Stimulated activated memory B cell treated with anti-CD40 and anti-IgM and Interleukin-4, amounts not matched to agents 10 μg/mL and 1 μg/mL and 100 μg/mL, for 72 hours (primary cell): Measurements from ENCODE around the gene METTL25B.

Experiments
- ATAC-seq: fragments of 150-1000 bp; cut with Tn5 transposase; 2 replicates; pipeline ENCODE4 v1.10.0; 2021
- H3K27ac Mint-ChIP-seq: one replicate; pipeline ENCODE4 v1.8.0; 2022; ENCODE audit warnings: mild to moderate bottlenecking, mixed read lengths
- H3K27me3 Mint-ChIP-seq: one replicate; pipeline ENCODE4 v1.8.0; 2022; ENCODE audit warnings: mixed read lengths
- H3K36me3 Mint-ChIP-seq: one replicate; pipeline ENCODE4 v1.8.0; 2022; ENCODE audit warnings: mixed read lengths
- H3K4me1 Mint-ChIP-seq: one replicate; pipeline ENCODE4 v1.8.0; 2022; ENCODE audit warnings: mixed read lengths
- H3K4me3 Mint-ChIP-seq: one replicate; pipeline ENCODE4 v1.8.0; 2022; ENCODE audit warnings: mild to moderate bottlenecking, moderate library complexity, mixed read lengths
- H3K9me3 Mint-ChIP-seq: one replicate; pipeline ENCODE4 v1.8.0; 2022; ENCODE audit warnings: mixed read lengths

METTL25B gene

DNA sequence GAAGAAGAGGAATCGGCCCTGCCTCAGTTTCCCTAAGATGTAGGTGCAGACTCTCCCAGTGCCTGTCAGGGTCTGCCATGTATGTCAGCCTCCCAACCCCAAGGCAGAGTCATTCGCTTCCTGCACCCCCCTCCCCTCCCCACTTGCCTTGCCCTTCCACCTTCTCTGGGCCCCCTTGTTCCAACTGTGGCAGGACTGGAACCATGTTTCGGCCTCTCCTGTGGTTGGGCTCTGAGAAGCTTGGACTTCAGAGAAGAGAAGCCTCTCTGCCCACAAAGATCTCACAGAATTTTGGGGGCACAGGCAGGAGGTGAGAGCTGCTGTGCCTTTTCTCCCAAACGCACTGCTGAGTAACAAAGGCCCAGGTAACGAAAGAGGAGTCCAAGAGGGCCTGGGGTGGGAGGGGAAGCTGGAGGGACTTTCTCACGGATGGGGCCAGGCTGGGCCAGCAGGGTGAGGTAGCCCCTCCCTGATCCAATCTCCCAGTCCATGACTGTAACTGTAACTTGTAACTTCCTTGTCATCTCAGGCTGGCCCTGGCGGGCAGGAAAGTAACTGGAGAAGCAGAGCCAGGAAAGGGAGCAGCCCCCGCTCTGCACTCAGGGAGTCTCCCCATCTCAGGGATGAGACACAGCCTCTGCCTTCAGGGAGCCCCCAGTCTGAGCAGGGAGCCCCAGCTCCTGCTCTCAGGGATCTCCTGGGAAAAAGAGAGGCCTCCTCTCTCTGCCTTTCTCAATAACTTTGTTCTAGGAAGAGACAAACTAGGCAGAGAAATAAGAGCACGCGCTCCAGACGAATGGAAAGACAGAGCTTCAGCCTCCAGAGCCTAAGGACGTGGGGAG is 34.2 kb upstream of the METTL25B start:
- ATAC-seq = no peak
- Mint-ChIP-seq H3K27me3 (peaks cover 87% of the 10 kb centered on the region), H3K27ac (no peak overlapping the region), H3K36me3 (peaks cover 6% of the 10 kb centered on the region), H3K4me1 (peaks cover 28% of the 10 kb centered on the region), H3K4me3 (no peak overlapping the region), H3K9me3 (no peaks in the 10 kb centered on the region)

DNA sequence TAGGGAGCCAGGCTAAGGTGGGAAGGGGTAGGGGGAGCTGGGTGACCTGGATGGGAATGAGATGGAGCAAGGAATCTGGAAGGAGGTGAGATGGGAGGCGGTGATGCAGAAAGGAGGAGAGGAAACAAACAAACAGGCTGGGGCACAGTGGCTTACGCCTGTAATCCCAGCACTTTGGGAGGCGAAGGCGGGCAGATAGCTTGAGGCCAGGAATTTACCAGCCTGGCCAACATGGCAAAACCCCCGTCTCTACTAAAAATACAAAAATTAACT is 33.6 kb upstream of the METTL25B start:
- Mint-ChIP-seq H3K9me3 (no peaks in the 10 kb centered on the region), H3K4me3 (no peak overlapping the region), H3K4me1 (peaks cover 25% of the 10 kb centered on the region), H3K36me3 (peaks cover 8% of the 10 kb centered on the region), H3K27me3 (peaks cover 88% of the 10 kb centered on the region), H3K27ac (no peak overlapping the region)
- ATAC-seq = no peak

DNA sequence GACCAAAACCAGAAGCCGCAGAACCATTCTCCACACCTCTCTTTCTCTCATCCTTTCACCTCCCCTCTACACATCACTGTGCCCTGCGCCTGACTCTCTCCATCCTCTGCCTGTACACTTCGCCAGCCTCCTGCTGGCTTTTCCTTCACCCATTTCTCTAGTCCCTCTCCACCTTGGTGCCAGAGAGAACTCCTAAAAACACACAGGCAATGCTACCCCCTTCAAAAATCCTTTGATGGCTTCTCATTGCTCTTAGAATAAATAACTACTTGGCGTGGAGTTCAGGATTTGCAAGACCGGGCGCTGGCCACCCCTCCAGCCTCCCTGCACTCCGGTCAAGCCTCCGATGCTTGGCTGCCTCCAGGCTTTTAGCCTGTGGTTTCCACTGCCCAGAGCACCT is 31.5 kb upstream of the METTL25B start:
- peaks cover 82% of the 10 kb centered on the region for H3K27me3 Mint-ChIP-seq
- H3K27ac Mint-ChIP-seq = no peak overlapping the region
- peaks cover 11% of the 10 kb centered on the region for H3K36me3 Mint-ChIP-seq
- H3K4me1 Mint-ChIP-seq = peaks cover 19% of the 10 kb centered on the region
- H3K9me3 Mint-ChIP-seq = no peaks in the 10 kb centered on the region
- no peak overlapping the region for H3K4me3 Mint-ChIP-seq
- no peak for ATAC-seq

DNA sequence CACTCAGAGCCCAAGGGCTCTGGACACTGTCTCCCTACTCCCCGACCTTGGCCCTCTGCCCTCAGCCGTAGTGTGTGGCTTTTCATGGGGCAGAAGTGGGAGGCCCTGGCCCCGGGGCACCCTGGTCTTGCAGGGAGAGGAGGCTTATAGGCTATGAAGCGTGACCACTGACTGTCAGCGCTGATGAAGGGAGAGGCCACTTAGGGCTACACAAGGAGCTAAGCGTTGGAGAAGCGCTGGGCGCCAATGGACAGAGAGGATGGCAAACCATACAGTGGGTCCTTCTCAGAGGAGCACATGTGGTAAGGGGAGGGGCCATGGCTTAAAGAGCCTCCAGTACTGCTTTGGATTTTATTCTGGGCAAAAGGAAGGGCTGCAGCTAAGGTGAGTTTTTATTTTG is 30.8 kb upstream of the METTL25B start:
- H3K36me3 Mint-ChIP-seq = peaks cover 11% of the 10 kb centered on the region
- H3K27me3 Mint-ChIP-seq = peaks cover 80% of the 10 kb centered on the region
- H3K27ac Mint-ChIP-seq = no peak overlapping the region
- ATAC-seq = no peak
- no peak overlapping the region for H3K4me3 Mint-ChIP-seq
- H3K4me1 Mint-ChIP-seq = peaks cover 12% of the 10 kb centered on the region
- no peaks in the 10 kb centered on the region for H3K9me3 Mint-ChIP-seq

DNA sequence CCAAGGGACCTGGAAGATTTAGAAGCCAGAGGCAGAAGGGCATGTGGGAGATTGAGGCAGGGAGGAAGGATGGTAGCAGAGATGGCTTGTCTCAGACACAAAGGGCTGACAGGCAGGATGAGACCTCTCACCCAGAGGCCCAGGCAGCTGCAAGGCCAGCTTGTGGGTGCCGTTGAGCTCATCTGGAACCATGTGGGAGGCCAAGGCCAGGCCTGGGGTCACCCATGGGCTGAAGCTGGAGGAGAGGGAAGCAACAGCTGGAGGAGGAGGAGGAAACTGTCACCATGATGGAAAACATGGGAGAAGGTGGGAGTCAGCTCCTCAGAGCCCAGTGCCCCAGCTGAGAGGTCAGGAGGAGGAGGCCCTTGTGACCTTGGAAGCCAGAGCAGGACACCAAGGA is 29.3 kb upstream of the METTL25B start:
- H3K27me3 Mint-ChIP-seq = peaks cover 80% of the 10 kb centered on the region
- no peak overlapping the region for H3K4me3 Mint-ChIP-seq
- no peak for ATAC-seq
- no peaks in the 10 kb centered on the region for H3K9me3 Mint-ChIP-seq
- peaks cover 11% of the 10 kb centered on the region for H3K36me3 Mint-ChIP-seq
- H3K27ac Mint-ChIP-seq = no peak overlapping the region
- no peaks in the 10 kb centered on the region for H3K4me1 Mint-ChIP-seq

DNA sequence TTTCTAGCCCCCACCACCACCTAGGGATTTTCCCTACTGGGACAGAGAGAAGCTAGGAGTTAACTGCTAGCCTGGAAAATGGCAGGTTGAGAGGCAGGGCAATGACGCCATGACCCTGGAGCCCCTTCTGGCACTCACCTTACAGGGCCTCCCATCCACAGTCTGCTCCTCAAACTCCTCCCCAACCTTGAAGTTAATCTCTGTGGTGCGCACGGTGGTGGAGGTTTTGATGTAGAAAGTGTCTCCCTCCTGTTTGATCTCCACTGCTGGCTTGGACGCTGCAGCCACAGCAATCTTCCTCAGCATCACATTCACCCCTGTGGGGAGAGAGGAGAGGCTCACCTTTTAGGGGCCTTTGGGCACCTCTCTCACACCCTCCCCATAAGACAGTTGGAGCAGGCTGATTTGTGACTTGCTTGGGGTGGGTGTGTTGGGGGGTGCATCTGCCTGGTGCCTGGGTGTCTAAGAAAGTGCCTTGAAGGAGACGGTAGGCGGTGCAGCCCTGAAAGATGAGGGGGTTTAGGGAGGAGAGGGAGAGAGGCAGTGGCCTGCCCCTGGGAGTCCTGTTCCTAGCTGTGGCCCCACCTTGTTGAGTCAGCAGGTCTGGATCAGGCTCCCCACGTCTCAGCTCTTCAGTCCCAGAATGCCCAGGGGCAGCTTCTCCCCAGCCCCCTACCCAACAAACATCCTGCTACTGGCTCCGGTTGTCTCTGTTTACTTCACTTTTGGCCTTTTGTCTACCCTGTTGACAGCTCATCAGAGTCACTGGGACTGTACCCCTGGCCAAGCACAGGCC is 27.3 kb upstream of the METTL25B start:
- Mint-ChIP-seq H3K36me3 (peaks cover 11% of the 10 kb centered on the region), H3K27me3 (peaks cover 83% of the 10 kb centered on the region), H3K4me1 (peaks cover 18% of the 10 kb centered on the region), H3K4me3 (no peak overlapping the region), H3K9me3 (no peaks in the 10 kb centered on the region), H3K27ac (no peak overlapping the region)
- ATAC-seq = no peak

DNA sequence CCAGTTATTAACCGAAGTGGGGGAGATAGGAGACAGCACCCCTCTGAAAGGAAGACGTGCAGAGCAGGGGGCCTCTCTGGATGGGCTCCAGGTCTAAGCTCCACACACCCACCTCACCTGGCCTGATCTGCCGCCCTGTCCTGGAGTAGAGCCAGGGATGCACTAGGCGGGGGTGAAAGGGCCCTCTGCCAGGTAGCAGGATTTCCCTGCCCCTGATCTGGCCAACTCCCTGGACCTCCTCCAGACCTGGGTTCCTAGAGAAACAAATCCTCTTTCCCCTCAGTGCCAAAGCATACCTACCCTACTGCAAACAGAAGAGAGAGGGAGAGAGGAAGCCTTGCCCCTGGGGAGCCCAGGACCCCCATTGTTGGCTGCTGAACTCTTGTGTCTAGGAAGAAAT is 24.9 kb upstream of the METTL25B start:
- Mint-ChIP-seq H3K36me3 (peaks cover 11% of the 10 kb centered on the region), H3K4me3 (no peak overlapping the region), H3K9me3 (no peaks in the 10 kb centered on the region), H3K4me1 (peaks cover 29% of the 10 kb centered on the region), H3K27me3 (peaks cover 62% of the 10 kb centered on the region), H3K27ac (no peak overlapping the region)
- ATAC-seq = no peak

DNA sequence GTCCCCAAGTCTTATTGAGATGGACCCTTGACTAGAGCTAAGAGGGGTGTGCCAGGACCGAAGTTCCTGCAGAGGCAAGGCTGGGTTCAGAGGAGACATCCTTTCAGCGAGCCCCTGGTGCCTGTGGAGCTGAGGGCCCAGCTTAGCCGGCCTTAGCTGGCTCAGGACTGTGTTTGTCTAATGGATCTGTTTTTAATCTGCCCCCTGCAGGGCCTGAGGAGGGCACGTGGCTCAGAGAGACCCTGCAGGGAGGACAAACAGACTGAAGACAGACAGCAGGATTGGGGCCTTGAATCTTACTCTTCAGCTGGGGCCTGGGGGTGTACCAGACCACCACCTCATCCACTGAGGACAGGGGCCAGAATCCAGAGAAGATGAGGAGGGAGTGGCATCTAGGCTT is 24.5 kb upstream of the METTL25B start:
- no peak for ATAC-seq
- Mint-ChIP-seq H3K4me1 (peaks cover 29% of the 10 kb centered on the region), H3K27me3 (peaks cover 58% of the 10 kb centered on the region), H3K27ac (no peak overlapping the region), H3K4me3 (no peak overlapping the region), H3K9me3 (no peaks in the 10 kb centered on the region), H3K36me3 (peaks cover 9% of the 10 kb centered on the region)

DNA sequence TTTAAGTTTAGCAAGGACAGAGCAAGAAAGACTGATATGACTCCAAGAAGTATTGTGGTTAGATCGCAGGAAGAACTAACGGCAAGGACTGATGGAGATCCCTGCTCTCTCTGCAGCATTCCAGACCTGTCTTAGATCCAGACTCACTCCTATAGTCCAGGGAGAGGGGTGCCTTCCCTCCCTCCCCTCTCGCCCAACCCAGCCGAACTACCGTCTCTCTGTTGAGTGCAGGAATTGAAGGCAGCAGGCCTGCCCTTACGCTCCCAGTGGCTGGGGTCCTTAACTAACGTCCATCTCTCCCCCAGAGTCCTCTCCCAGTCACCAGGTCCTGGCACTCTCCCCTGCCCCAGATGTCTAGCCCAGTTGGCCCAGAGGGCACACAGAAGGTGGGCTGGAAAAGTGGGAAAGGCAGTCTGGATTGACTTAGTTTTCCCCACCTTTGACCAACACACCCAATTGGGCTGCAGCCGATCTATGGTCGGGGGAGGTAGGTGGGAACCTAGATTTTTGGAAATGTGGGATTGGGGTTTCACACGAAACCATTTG is 24.0 kb upstream of the METTL25B start:
- H3K27me3 Mint-ChIP-seq = peaks cover 53% of the 10 kb centered on the region
- H3K9me3 Mint-ChIP-seq = no peaks in the 10 kb centered on the region
- H3K4me3 Mint-ChIP-seq = no peak overlapping the region
- H3K27ac Mint-ChIP-seq = no peak overlapping the region
- no peak for ATAC-seq
- H3K36me3 Mint-ChIP-seq = peaks cover 5% of the 10 kb centered on the region
- peaks cover 29% of the 10 kb centered on the region for H3K4me1 Mint-ChIP-seq

DNA sequence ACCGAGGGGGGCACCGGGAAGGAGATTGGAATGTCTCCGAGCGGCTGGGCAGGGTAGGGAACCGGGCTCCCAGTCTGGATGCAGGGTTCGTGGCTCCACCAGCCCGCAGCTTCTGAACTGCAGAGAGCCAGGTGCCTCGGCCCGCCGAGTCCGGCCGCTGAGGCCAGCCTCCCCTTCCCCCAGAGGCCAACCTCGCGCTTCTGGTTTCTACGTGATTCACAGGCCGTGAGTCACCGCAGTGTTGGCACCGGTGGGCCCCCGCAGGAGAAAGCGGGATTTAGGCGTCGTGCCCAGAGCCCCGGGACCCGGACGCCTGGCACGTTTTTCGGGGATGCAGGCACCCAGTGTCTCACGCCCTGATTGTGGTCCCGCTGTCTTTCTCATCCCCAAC is 23.3 kb upstream of the METTL25B start:
- H3K27me3 Mint-ChIP-seq = peaks cover 46% of the 10 kb centered on the region
- peaks cover 29% of the 10 kb centered on the region for H3K4me1 Mint-ChIP-seq
- H3K9me3 Mint-ChIP-seq = no peaks in the 10 kb centered on the region
- H3K27ac Mint-ChIP-seq = no peak overlapping the region
- ATAC-seq = no peak
- peak overlapping the region; percentile 89 for H3K4me3 Mint-ChIP-seq
- H3K36me3 Mint-ChIP-seq = peaks cover under 1% of the 10 kb centered on the region

DNA sequence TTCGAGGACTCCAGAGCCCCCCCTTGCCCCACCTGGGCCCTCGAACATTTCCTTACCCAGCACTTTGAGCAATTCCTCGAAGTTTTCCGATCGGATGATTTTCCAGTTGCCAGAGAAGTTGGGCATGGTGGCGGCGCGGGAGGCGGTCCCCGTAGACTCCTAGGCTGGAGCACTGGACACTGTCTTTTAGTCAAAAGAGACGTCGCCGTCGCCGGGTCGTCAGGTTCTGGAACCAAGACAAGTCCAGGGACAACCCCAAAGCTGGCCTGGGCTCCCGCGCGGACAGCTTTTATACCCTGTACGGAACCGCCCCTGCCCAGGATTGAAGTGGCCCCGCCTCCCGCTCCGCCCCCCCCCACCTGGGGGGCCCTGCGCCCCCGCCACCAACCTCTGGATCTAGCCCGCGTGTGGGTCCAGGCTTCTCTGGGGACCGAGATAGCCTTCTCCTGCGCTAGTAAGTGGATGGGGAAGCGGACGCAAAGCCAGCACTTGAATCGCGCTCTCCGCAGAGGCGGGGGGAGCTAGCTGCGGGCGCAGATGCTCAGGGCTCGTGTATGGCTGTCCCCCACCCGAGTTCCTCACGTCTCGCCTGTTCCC is 22.9 kb upstream of the METTL25B start, which contains the start of gene CRABP2:
TSS of gene CRABP2 (minus strand) at position 263 of the 597 bp plus-strand sequence. CDS start at position 126, 137 bp downstream.
- Mint-ChIP-seq H3K27ac (peak within 1 kb of the TSS; percentile 65), H3K9me3 (no peaks in the 10 kb centered on the region), H3K27me3 (peaks cover 44% of the 10 kb centered on the region), H3K4me1 (peaks cover 29% of the 10 kb centered on the region), H3K4me3 (peak within 1 kb of the TSS; percentile 89), H3K36me3 (no peaks in the 10 kb centered on the region)
- ATAC-seq = peak; percentile 39

DNA sequence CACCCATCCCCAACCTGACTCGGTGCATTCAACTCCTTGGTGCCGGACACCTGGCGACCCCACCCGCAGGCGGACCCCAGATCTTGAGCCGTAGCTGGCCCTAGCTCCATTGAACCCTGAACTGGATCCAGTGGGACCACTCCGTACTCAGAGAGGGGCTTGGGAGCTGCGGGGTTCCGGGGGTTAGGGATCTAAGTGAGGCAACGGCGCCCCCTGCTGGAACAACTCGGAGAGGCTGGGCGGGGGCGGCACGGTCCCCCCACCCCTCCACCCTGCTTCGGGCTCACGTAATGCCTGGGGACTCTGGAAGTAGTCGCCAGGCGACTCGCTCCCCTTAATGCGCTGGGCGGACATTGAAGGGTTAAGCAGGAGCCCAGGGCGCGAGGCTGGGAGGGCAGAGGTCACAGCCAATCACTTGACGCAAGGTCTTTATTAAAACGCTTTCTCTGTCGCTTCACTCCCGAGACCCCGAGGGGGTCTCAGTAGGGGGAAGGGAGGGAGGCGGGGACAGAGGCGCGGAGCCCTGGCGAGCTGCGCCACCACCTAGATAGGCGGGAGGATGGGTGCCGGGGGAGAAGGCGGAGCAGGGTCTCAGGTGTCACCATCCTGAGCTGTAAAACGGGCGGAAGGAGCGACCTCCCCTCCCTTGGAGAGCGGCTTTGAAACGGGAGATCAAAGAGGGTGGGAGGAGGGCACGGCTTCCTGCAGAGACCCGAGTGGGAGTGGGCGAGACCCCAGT is 22.2 kb upstream of the METTL25B start:
- Mint-ChIP-seq H3K36me3 (no peaks in the 10 kb centered on the region), H3K4me1 (peaks cover 29% of the 10 kb centered on the region), H3K4me3 (peak overlapping the region; percentile 89), H3K27me3 (peaks cover 41% of the 10 kb centered on the region), H3K9me3 (no peaks in the 10 kb centered on the region), H3K27ac (peak overlapping the region; percentile 65)
- peak; percentile 73 for ATAC-seq

DNA sequence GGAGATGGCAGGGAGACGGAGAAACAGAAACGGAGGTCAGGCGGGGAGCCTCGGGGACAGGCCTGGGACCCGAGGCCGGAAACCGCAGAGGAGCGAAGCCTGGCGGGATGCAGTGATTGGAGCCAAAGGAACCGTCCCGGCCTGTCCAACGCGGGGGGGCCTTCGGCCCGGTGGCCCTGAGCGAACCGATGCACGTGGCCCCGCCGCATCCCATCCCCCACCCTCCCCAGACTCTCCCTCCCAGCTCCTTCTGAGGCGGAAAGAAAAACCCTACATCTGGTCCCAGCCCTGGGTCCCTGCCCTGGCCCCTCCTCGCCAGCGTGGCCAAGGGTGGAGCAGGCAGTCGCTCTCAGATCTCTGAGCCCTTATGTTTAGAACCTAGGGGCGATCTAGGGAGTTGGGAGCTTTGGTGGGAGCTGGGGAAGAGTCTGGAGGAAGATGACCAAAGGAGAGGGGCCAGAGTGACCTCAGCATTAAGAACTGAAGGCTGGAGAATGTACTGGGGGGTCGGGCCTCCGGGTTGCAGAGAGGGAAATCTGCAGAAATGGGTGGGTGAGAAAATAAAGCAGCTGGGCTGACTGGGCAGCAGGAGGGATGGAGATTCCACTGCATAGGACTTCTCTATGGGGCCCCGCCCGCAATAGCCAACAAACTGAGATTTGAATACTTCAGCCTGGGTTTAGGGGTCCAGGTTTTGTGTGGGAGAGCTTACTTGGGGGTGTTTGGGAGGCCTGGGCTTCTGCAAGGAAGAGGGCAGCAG is 21.4 kb upstream of the METTL25B start:
- H3K36me3 Mint-ChIP-seq = no peaks in the 10 kb centered on the region
- ATAC-seq = no peak
- H3K9me3 Mint-ChIP-seq = no peaks in the 10 kb centered on the region
- H3K4me3 Mint-ChIP-seq = peak overlapping the region; percentile 89
- H3K4me1 Mint-ChIP-seq = peaks cover 29% of the 10 kb centered on the region
- peaks cover 33% of the 10 kb centered on the region for H3K27me3 Mint-ChIP-seq
- peak overlapping the region; percentile 65 for H3K27ac Mint-ChIP-seq

DNA sequence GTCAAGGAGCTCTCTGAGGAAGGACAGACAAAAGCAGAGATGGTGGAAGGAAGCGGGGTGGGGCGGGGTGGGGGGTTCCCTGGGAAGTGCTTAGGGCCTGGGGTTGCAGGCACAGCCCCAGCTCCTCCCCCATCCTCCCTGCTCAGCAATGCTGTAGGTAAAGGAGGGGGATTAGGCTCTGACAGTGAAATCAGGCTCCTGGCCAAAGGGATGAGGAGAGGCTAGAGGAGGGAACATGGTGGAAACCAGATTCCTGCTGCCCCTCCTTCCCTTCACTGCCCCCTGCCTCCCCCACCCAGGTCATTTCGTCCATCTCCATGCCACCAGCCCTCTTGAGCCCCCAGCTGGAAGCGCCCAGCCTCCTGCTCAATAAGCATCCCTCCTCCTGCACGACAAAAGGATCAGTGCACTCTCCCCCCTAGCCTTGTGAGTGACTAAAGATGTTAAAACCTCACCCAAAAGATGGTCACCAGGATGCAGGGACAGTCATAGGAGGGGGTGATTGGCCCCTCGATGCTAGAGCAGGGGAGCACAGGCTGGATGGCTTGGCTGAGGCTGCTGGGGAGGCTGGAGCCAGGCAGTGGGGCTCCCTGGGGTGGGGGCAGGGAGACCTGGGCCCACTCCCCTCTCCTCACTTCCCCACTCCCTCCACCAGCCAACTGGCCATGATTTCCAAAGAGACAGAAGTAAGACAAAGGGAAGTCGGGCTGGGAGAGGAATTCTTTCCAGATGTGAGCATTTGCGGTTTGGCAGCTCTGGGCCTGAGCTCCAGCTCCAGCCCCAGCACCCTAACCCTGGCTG is 20.7 kb upstream of the METTL25B start:
- Mint-ChIP-seq H3K9me3 (no peaks in the 10 kb centered on the region), H3K4me1 (peaks cover 29% of the 10 kb centered on the region), H3K36me3 (no peaks in the 10 kb centered on the region), H3K4me3 (no peak overlapping the region), H3K27ac (no peak overlapping the region), H3K27me3 (peaks cover 27% of the 10 kb centered on the region)
- no peak for ATAC-seq
